HepG2 (cell line): ENCODE measurements around the gene MEGF11. TPM values are rescaled to one million over a fixed set of nuclear protein-coding genes. Genes with fewer than 3 reads are reported as not detected.

Experiments
- ATAC-seq: fragments of 200-7000 bp; cut with Tn5 transposase; 3 replicates; pipeline ENCODE4 v1.9.1; 2020; ENCODE audit warnings: mild to moderate bottlenecking, moderate library complexity
- BruUV-seq: library from RNA; stranded (reverse); fragments of 400-500 nt; replicated peaks from 2 replicates; lab custom pipeline; 2021; lab: Mats Ljungman, UMichigan
- CTCF ChIA-PET: fragments of 300-600 bp; formaldehyde crosslinking; extraction: SDS; loops from one replicate; lab custom pipeline; 2021; ENCODE audit warnings: low total read pairs, inconsistent platforms, low intra/inter-chr PET ratio; lab: Yijun Ruan, JAX
- POLR2A ChIA-PET: fragments of 350-600 bp; sonication (Branson Sonifier 250); formaldehyde crosslinking; loops from one replicate; lab custom pipeline; 2020; ENCODE audit warnings: antibody characterized with exemption, inconsistent platforms; lab: Yijun Ruan, JAX
- DNase-seq: peaks from one replicate; pipeline ENCODE4 v3.0.0-alpha.2; 2015; ENCODE audit warnings: low spot score
- FAIRE-seq: peaks from 3 replicates; lab custom pipeline; 2011; peaks lifted over from hg19 to GRCh38; lab: Jason Lieb, UNC
- H2AFZ ChIP-seq: one replicate; pipeline ENCODE4 v1.6.1; 2011; ENCODE audit warnings: low read length, inconsistent platforms
- H3K27ac ChIP-seq: fragments of 300-600 bp; 3 replicates; pipeline ENCODE4 v1.8.0; 2011; ENCODE audit warnings: mixed run types, mild to moderate bottlenecking, mixed read lengths, low read length, inconsistent platforms; ENCODE audit not compliant: insufficient read depth; ENCODE audit errors: extremely low read length
- H3K27me3 ChIP-seq, 2 experiments: fragments of 200-600 bp in 1 of 2; 2 replicates in 1 of 2; 3 replicates in 1 of 2; pipeline versions ENCODE4 v1.6.0 to v1.8.0; 2011; ENCODE audit warnings: low read length in 2 of 2, mild to moderate bottlenecking in 2 of 2, moderate library complexity in 2 of 2, inconsistent platforms in 1 of 2; ENCODE audit not compliant: insufficient read depth in 2 of 2, control insufficient read depth in 1 of 2
- H3K36me3 ChIP-seq, 2 experiments: fragments of 200-600 bp in 1 of 2; replicated peaks in 1 of 2; 2 replicates in 1 of 2; 3 replicates in 1 of 2; pipeline versions ENCODE4 v1.5.1 to v1.8.0; 2011; ENCODE audit warnings: low read length in 2 of 2, inconsistent platforms in 1 of 2; ENCODE audit not compliant: insufficient read depth in 2 of 2, control insufficient read depth in 1 of 2
- H3K4me1 ChIP-seq: 2 replicates; pipeline ENCODE4 v1.5.1; 2012; ENCODE audit warnings: low read length, inconsistent platforms; ENCODE audit not compliant: insufficient read depth
- H3K4me2 ChIP-seq: 2 replicates; pipeline ENCODE4 v1.6.0; 2011; ENCODE audit warnings: low read depth, low read length, inconsistent platforms
- H3K4me3 ChIP-seq, 3 experiments: fragments of 200-600 bp in 1 of 3; sonication (generic), shearing (Covaris generic) in 1 of 3; replicated peaks in 1 of 3; 2 replicates each; pipeline ENCODE4 v1.5.1; 2011 to 2016; ENCODE audit warnings: low read length in 3 of 3, inconsistent platforms in 2 of 3, low read depth in 2 of 3, mild to moderate bottlenecking in 2 of 3, control low read depth in 1 of 3, mixed read lengths in 1 of 3; ENCODE audit not compliant: insufficient read depth in 1 of 3
- H3K79me2 ChIP-seq: one replicate; pipeline ENCODE4 v1.6.1; 2011; ENCODE audit warnings: low read length, inconsistent platforms; ENCODE audit not compliant: insufficient read depth
- H3K9ac ChIP-seq: 2 replicates; pipeline ENCODE4 v1.6.0; 2011; ENCODE audit warnings: mild to moderate bottlenecking, low read depth, low read length, inconsistent platforms; ENCODE audit not compliant: insufficient read depth
- H3K9me3 ChIP-seq: 2 replicates; pipeline ENCODE4 v1.5.1; 2012; ENCODE audit warnings: mild to moderate bottlenecking, low read length
- H4K20me1 ChIP-seq: 2 replicates; pipeline ENCODE4 v1.6.0; 2011; ENCODE audit warnings: inconsistent platforms, mild to moderate bottlenecking, low read length, moderate library complexity; ENCODE audit not compliant: insufficient read depth
- BCL6 ChIP-seq: IDR thresholded peaks from 2 replicates; pipeline ENCODE4 v1.6.1; 2016; ENCODE audit warnings: missing genetic modification reagents, missing compliant biosample characterization
- DNMT3B ChIP-seq: conservative IDR thresholded peaks from 2 replicates; pipeline ENCODE4 v1.6.1; 2016; ENCODE audit warnings: missing biosample characterization, control low read depth
- EHMT2 ChIP-seq: fragments of 200-600 bp; sonication (generic); IDR thresholded peaks from 2 replicates; pipeline ENCODE4 v1.7.0; 2017; ENCODE audit warnings: antibody characterized with exemption, low read depth, low read length, borderline replicate concordance
- IRF2 ChIP-seq: IDR thresholded peaks from 2 replicates; pipeline ENCODE4 v1.6.1; 2018; ENCODE audit warnings: missing genetic modification reagents, missing compliant biosample characterization
- KLF6 ChIP-seq: IDR thresholded peaks from 2 replicates; pipeline ENCODE4 v1.8.0; 2016; ENCODE audit warnings: missing biosample characterization, missing genetic modification reagents
- NFATC3 ChIP-seq: sonication (generic); formaldehyde crosslinking; IDR thresholded peaks from 2 replicates; pipeline ENCODE4 v1.5.1; 2020; ENCODE audit warnings: mild to moderate bottlenecking, missing genetic modification reagents
- RXRB ChIP-seq: IDR thresholded peaks from 2 replicates; pipeline ENCODE4 v1.6.1; 2016; ENCODE audit warnings: borderline replicate concordance, missing genetic modification reagents, missing compliant biosample characterization
- TOPORS ChIP-seq: sonication (generic); formaldehyde crosslinking; IDR thresholded peaks from 2 replicates; pipeline ENCODE4 v1.8.0; 2023; ENCODE audit warnings: mild to moderate bottlenecking, missing genetic modification reagents
- ZFP36 ChIP-seq: fragments of 150-350 bp; IDR thresholded peaks from 2 replicates; pipeline ENCODE4 v1.6.1; 2018; ENCODE audit warnings: borderline replicate concordance, low read length, low read depth; ENCODE audit not compliant: partially characterized antibody
- ZHX1 ChIP-seq: sonication (generic); formaldehyde crosslinking; IDR thresholded peaks from 2 replicates; pipeline ENCODE4 v1.8.1; 2022; ENCODE audit warnings: low read depth, mild to moderate bottlenecking, missing genetic modification reagents
- ZNF317 ChIP-seq: sonication (generic); formaldehyde crosslinking; IDR thresholded peaks from 2 replicates; pipeline ENCODE4 v1.5.0; 2020; ENCODE audit warnings: mild to moderate bottlenecking, missing genetic modification reagents
- ZNF678 ChIP-seq: sonication (generic); formaldehyde crosslinking; IDR thresholded peaks from 2 replicates; pipeline ENCODE4 v1.4.0; 2020; ENCODE audit warnings: mild to moderate bottlenecking, missing genetic modification reagents
- ZNF713 ChIP-seq: sonication (generic); formaldehyde crosslinking; IDR thresholded peaks from 2 replicates; pipeline ENCODE4 v1.4.0; 2020; ENCODE audit warnings: mild to moderate bottlenecking, missing genetic modification reagents
- ZNF777 ChIP-seq: sonication (generic); formaldehyde crosslinking; IDR thresholded peaks from 2 replicates; pipeline ENCODE4 v1.4.0; 2020; ENCODE audit warnings: missing genetic modification reagents
- WGBS: methylation state at CpG from one replicate; pipeline ENCODE4 v1.1.6; 2017; ENCODE audit warnings: low lambda C conversion rate; 5-methylcytosine and 5-hydroxymethylcytosine counted together
- in situ Hi-C: cut with HindIII; loops from 2 replicates; pipeline ENCODE4 v1.10.0; 2017; ENCODE audit warnings: low pct_unique_long_range_greater_than_20kb; ENCODE audit not compliant: extremely low pct_ligation_motif_present
- intact Hi-C: fragments of 100-400 bp; cut with micrococcal nuclease; formaldehyde crosslinking; loops from one replicate; pipeline ENCODE4 v1.10.0; 2022; ENCODE audit not compliant: unreplicated experiment
- polyA plus RNA-seq, 8 experiments: library from polyadenylated mRNA; depleted of rRNA in 3 of 8; stranded (reverse) in 7 of 8; unstranded in 1 of 8; fragments of >200 nt; fragmentation: Illumina TruSeq in 4 of 8; extraction: Trizol in 4 of 8; gene quantifications; 2 replicates each; pipeline versions ENCODE4 v1.2.1 to v1.2.3, GENCODE V29; 2011 to 2016; ENCODE audit warnings: low read depth in 4 of 8, missing spikeins in 1 of 8, mixed read lengths in 1 of 8; ENCODE audit not compliant: insufficient read depth in 1 of 8
- total RNA-seq, 5 experiments: library from RNA; depleted of rRNA; stranded (reverse); fragments of >200 nt; fragmentation: Illumina TruSeq; extraction: Trizol; gene quantifications; 2 replicates each; pipeline ENCODE4 v1.2.3, GENCODE V29; 2016; ENCODE audit warnings: low read depth in 1 of 5
- TF ChIP-seq, protein P1 (sequence below): sonication (generic); formaldehyde crosslinking; conservative IDR thresholded peaks from 2 replicates; pipeline ENCODE4 v1.4.0; 2020; ENCODE audit warnings: missing genetic modification reagents

Gene MEGF11
- total and polyA plus RNA-seq, 2 of the 13 experiments (the other 11 are each of a cell fraction or from before 2014, with no cell fraction given): not detected

DNA sequence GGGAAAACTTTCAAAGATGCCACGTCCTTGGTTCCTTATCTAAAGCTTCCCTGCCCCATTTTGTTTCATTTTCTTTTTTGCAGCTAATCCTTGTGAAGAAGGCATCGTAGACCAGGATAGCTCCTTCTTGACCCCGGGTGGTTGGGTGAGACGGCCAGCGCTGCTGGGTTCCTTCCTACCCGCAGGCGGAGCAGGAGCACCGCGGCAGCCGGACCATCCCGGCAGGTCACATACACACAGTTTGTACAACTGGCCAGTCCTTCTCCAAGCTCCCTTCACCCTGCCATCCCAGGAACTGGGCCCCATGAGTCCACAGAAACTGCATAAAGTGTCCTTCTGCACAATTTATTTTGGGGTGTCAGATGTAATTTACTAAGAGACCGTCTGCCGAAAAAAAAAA, 83.9 kb downstream of the MEGF11 start (continued):
- no peak for TF ChIP-seq ZHX1 (CRISPR knock-in tag)

GRCh38 chr15:66169023-66169422, 84.5 kb downstream of the MEGF11 start:
- no peak for DNase-seq
- in situ Hi-C loops (no loop called here), intact Hi-C loops (no loop called here)
- CTCF ChIA-PET: no interaction called here
- Histone ChIP-seq H2AFZ (no peak overlapping the region), H3K9me3 (no peaks in the 10 kb centered on the region), H3K36me3 (no peaks in the 10 kb centered on the region), H3K27me3 (peaks cover 5 to 33% of the 10 kb centered on the region in 2 experiments; a peak in 4 of 5 replicates), H3K9ac (no peak overlapping the region), H3K4me2 (no peak overlapping the region), H3K27ac (no peak overlapping the region), H3K79me2 (no peaks in the 10 kb centered on the region), H4K20me1 (no peaks in the 10 kb centered on the region), H3K4me3 (no peak overlapping the region), H3K4me1 (no peaks in the 10 kb centered on the region)
- POLR2A ChIA-PET: no interaction called here
- no peak for FAIRE-seq
- BruUV-seq: no TSS peak
- TF ChIP-seq RXRB: no peak
- no peak for TF ChIP-seq BCL6 (CRISPR knock-in tag)
- no peak for TF ChIP-seq KLF6
- no peak for TF ChIP-seq ZNF713 (CRISPR knock-in tag)
- TF ChIP-seq, protein P1, sequence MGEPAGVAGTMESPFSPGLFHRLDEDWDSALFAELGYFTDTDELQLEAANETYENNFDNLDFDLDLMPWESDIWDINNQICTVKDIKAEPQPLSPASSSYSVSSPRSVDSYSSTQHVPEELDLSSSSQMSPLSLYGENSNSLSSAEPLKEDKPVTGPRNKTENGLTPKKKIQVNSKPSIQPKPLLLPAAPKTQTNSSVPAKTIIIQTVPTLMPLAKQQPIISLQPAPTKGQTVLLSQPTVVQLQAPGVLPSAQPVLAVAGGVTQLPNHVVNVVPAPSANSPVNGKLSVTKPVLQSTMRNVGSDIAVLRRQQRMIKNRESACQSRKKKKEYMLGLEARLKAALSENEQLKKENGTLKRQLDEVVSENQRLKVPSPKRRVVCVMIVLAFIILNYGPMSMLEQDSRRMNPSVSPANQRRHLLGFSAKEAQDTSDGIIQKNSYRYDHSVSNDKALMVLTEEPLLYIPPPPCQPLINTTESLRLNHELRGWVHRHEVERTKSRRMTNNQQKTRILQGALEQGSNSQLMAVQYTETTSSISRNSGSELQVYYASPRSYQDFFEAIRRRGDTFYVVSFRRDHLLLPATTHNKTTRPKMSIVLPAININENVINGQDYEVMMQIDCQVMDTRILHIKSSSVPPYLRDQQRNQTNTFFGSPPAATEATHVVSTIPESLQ (CRISPR knock-in tag): no peak
- TF ChIP-seq ZNF678 (CRISPR knock-in tag): no peak
- no peak for TF ChIP-seq ZFP36
- no peak for TF ChIP-seq ZNF317 (CRISPR knock-in tag)
- TF ChIP-seq DNMT3B (CRISPR knock-in tag): no peak
- no peak for TF ChIP-seq EHMT2
- TF ChIP-seq IRF2 (CRISPR knock-in tag): no peak
- no peak for TF ChIP-seq TOPORS (CRISPR knock-in tag)
- no peak for TF ChIP-seq NFATC3 (CRISPR knock-in tag)
- no peak for TF ChIP-seq ZNF777 (CRISPR knock-in tag)
- no peak for ATAC-seq
- WGBS: 44% methylated on average over 12 of the region's 12 CpGs
